Neural progenitor cell (in vitro differentiated cells): ENCODE measurements around the gene IL16.

Experiments
- EZH2 ChIP-seq: fragments of 200-600 bp; sonication (generic); IDR thresholded peaks from 2 replicates; pipeline ENCODE4 v1.6.1; 2017; ENCODE audit warnings: antibody characterized with exemption, mild to moderate bottlenecking, moderate library complexity
- EZH2phosphoT487 ChIP-seq: fragments of 200-600 bp; sonication (generic); IDR thresholded peaks from 2 replicates; pipeline ENCODE4 v1.6.1; 2017; ENCODE audit warnings: antibody characterized with exemption
- TF ChIP-seq, protein P1 (sequence below): fragments of 200-600 bp; sonication (generic); IDR thresholded peaks from 2 replicates; pipeline ENCODE4 v1.5.1; 2017; ENCODE audit warnings: antibody characterized with exemption, mild to moderate bottlenecking

GRCh38 chr15:81165535-81165934 is 31.1 kb upstream of the IL16 start:
- TF ChIP-seq, protein P1, sequence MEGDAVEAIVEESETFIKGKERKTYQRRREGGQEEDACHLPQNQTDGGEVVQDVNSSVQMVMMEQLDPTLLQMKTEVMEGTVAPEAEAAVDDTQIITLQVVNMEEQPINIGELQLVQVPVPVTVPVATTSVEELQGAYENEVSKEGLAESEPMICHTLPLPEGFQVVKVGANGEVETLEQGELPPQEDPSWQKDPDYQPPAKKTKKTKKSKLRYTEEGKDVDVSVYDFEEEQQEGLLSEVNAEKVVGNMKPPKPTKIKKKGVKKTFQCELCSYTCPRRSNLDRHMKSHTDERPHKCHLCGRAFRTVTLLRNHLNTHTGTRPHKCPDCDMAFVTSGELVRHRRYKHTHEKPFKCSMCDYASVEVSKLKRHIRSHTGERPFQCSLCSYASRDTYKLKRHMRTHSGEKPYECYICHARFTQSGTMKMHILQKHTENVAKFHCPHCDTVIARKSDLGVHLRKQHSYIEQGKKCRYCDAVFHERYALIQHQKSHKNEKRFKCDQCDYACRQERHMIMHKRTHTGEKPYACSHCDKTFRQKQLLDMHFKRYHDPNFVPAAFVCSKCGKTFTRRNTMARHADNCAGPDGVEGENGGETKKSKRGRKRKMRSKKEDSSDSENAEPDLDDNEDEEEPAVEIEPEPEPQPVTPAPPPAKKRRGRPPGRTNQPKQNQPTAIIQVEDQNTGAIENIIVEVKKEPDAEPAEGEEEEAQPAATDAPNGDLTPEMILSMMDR, result no peak
- no peak for TF ChIP-seq EZH2
- no peak for TF ChIP-seq EZH2phosphoT487
